SH-SY5Y (cell line): ENCODE measurements around the gene DACH2.

Experiments used
- GATA2 ChIP-seq: IDR thresholded peaks from 2 replicates; pipeline ENCODE4 v1.6.1; 2011; ENCODE audit warnings: mild to moderate bottlenecking, low read depth, low read length
- GATA3 ChIP-seq: IDR thresholded peaks from 2 replicates; pipeline ENCODE4 v1.6.1; 2011; ENCODE audit warnings: low read depth, mild to moderate bottlenecking, low read length, moderate library complexity

Gene DACH2

GRCh38 chrX:86383681-86384540 lies 235.7 kb downstream of the DACH2 start:
- TF ChIP-seq GATA3 (no peak), GATA2 (no peak)

GRCh38 chrX:86407371-86407770 lies 259.1 kb downstream of the DACH2 start:
- no peak for TF ChIP-seq GATA2

GRCh38 chrX:86421771-86422170 lies 273.5 kb downstream of the DACH2 start:
- no peak for TF ChIP-seq GATA2
- TF ChIP-seq GATA3, result no peak

- TF ChIP-seq GATA3 (no peak), GATA2 (no peak)
These were observed 287.9 kb downstream of the DACH2 start for GRCh38 chrX:86436116-86436515.

GRCh38 chrX:86455495-86455894 lies 307.2 kb downstream of the DACH2 start:
- TF ChIP-seq GATA2, result no peak
- TF ChIP-seq GATA3, result no peak

- TF ChIP-seq GATA2 (no peak), GATA3 (no peak)
These were observed 312.5 kb downstream of the DACH2 start for GRCh38 chrX:86460760-86461159.

GRCh38 chrX:86504297-86504696 lies 356.0 kb downstream of the DACH2 start:
- no peak for TF ChIP-seq GATA2
- TF ChIP-seq GATA3, result no peak

- no peak for TF ChIP-seq GATA2
- TF ChIP-seq GATA3, result no peak
These were observed 359.1 kb downstream of the DACH2 start for GRCh38 chrX:86507331-86507730.

GRCh38 chrX:86579777-86580176 lies 431.5 kb downstream of the DACH2 start:
- TF ChIP-seq GATA3 (no peak), GATA2 (no peak)

- TF ChIP-seq GATA3 (no peak), GATA2 (no peak)
These were observed 456.4 kb downstream of the DACH2 start for GRCh38 chrX:86604607-86605006.

GRCh38 chrX:86696951-86697350 lies 548.7 kb downstream of the DACH2 start:
- TF ChIP-seq GATA2 (no peak), GATA3 (no peak)

- TF ChIP-seq GATA2 (no peak), GATA3 (no peak)
These were observed 563.4 kb downstream of the DACH2 start for GRCh38 chrX:86711531-86712180.

GRCh38 chrX:86714441-86714840 lies 566.2 kb downstream of the DACH2 start:
- TF ChIP-seq GATA3, result no peak

- TF ChIP-seq GATA3, result no peak
- TF ChIP-seq GATA2, result no peak
These were observed 576.0 kb downstream of the DACH2 start for GRCh38 chrX:86724277-86724676.

GRCh38 chrX:86747091-86747490 lies 598.8 kb downstream of the DACH2 start:
- no peak for TF ChIP-seq GATA2
- no peak for TF ChIP-seq GATA3

GRCh38 chrX:86805241-86805640 lies 657.0 kb downstream of the DACH2 start:
- TF ChIP-seq GATA3 (no peak), GATA2 (no peak)
